OCI-LY3 (cell line): ENCODE data around the gene MAGEC3.

Experiments
- CTCF ChIP-seq: fragments of 200-600, 300-600 bp; sonication (generic); IDR thresholded peaks from 2 replicates; pipeline ENCODE4 v1.5.1; 2014; ENCODE audit warnings: antibody characterized with exemption, low read length, low read depth
- EZH2phosphoT487 ChIP-seq: fragments of 200-600 bp; shearing (Covaris generic); IDR thresholded peaks from 2 replicates; pipeline ENCODE4 v1.6.1; 2018; ENCODE audit warnings: antibody characterized with exemption, mixed run types, low read depth

- TF ChIP-seq CTCF (no peak), EZH2phosphoT487 (no peak)
Measured at GRCh38 chrX:141839856-141840255, 1.7 kb downstream of the MAGEC3 start.
